Endothelial cell (in vitro differentiated cells): ENCODE measurements around the gene TMTC3. TPM values are rescaled to one million over a fixed set of nuclear protein-coding genes. Genes with fewer than 3 reads are reported as not detected.

Experiments
- DNase-seq: peaks from one replicate; pipeline ENCODE4 v3.0.0; 2021; ENCODE audit warnings: low spot score
- H3K27ac Mint-ChIP-seq: one replicate; pipeline ENCODE4 v1.8.0; 2021; ENCODE audit warnings: mixed read lengths, inconsistent platforms; ENCODE audit not compliant: unreplicated experiment
- H3K27me3 Mint-ChIP-seq: one replicate; pipeline ENCODE4 v1.8.0; 2021; ENCODE audit warnings: mild to moderate bottlenecking, moderate library complexity, mixed read lengths, inconsistent platforms; ENCODE audit not compliant: unreplicated experiment
- H3K36me3 Mint-ChIP-seq: one replicate; pipeline ENCODE4 v1.8.0; 2021; ENCODE audit warnings: mild to moderate bottlenecking, low read depth, mixed read lengths, inconsistent platforms; ENCODE audit not compliant: unreplicated experiment
- H3K4me1 Mint-ChIP-seq: one replicate; pipeline ENCODE4 v1.8.0; 2021; ENCODE audit warnings: mild to moderate bottlenecking, mixed read lengths, inconsistent platforms; ENCODE audit not compliant: unreplicated experiment
- H3K4me3 Mint-ChIP-seq: one replicate; pipeline ENCODE4 v1.8.0; 2021; ENCODE audit warnings: mild to moderate bottlenecking, mixed read lengths, inconsistent platforms; ENCODE audit not compliant: unreplicated experiment
- H3K9me3 Mint-ChIP-seq: one replicate; pipeline ENCODE4 v1.8.0; 2021; ENCODE audit warnings: mixed read lengths, inconsistent platforms; ENCODE audit not compliant: unreplicated experiment
- CTCF ChIP-seq: fragments of 200-600 bp; sonication (generic); IDR thresholded peaks from one replicate; pipeline ENCODE4 v1.5.0; 2021; ENCODE audit warnings: antibody characterized with exemption; ENCODE audit not compliant: unreplicated experiment
- total RNA-seq: library from RNA; stranded (reverse); fragmentation: NEBNext Ultra II Directional; extraction: Animal tissue kit (Norgen Biotek cat#: 25700); gene quantifications from one replicate; pipeline ENCODE4 v1.2.1, GENCODE V29; 2021; ENCODE audit not compliant: unreplicated experiment

TMTC3 gene
- total RNA-seq, 1 donor from 2014 or later = 21.4 TPM

- no peak for TF ChIP-seq CTCF
- Mint-ChIP-seq H3K27me3 (no peaks in the 10 kb centered on the region), H3K9me3 (no peaks in the 10 kb centered on the region), H3K36me3 (no peaks in the 10 kb centered on the region), H3K4me3 (no peak overlapping the region), H3K4me1 (no peaks in the 10 kb centered on the region), H3K27ac (no peak overlapping the region)
- no peak for DNase-seq
These were observed 85.2 kb downstream of the TMTC3 start for GRCh38 chr12:88227263-88227662.

DNA sequence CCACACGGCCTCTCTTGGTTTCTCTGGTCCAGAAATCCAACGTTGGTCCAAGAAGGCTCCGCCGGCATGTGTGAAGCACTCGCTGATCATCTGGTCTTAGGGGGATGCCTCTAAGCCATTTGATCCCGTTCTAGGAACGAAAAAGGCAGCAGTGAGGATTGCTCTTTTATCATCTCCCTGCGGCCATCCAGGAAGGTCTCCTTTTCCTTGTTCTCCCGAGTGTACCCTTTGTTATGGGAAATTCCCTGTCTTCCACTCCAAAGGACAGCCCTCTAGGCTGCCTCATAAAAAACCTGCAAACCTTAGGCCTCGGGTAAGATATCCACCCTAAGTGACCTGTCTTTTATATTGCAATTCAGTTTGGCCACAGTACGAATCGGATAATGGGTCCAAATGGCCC, 85.8 kb downstream of the TMTC3 start:
- H3K4me1 Mint-ChIP-seq = no peaks in the 10 kb centered on the region
- H3K27ac Mint-ChIP-seq = no peak overlapping the region
- H3K4me3 Mint-ChIP-seq = no peak overlapping the region
- no peak for DNase-seq
- H3K9me3 Mint-ChIP-seq = no peaks in the 10 kb centered on the region
- no peaks in the 10 kb centered on the region for H3K36me3 Mint-ChIP-seq
- H3K27me3 Mint-ChIP-seq = no peaks in the 10 kb centered on the region
- TF ChIP-seq CTCF = no peak

GRCh38 chr12:88228720-88229119, 86.6 kb downstream of the TMTC3 start:
- Mint-ChIP-seq H3K27me3 (no peaks in the 10 kb centered on the region), H3K4me1 (no peaks in the 10 kb centered on the region), H3K36me3 (no peaks in the 10 kb centered on the region), H3K27ac (no peak overlapping the region), H3K9me3 (no peaks in the 10 kb centered on the region), H3K4me3 (no peak overlapping the region)
- DNase-seq = no peak
- no peak for TF ChIP-seq CTCF

- no peaks in the 10 kb centered on the region for H3K27me3 Mint-ChIP-seq
- TF ChIP-seq CTCF = no peak
- no peak overlapping the region for H3K4me3 Mint-ChIP-seq
- no peak overlapping the region for H3K27ac Mint-ChIP-seq
- no peaks in the 10 kb centered on the region for H3K9me3 Mint-ChIP-seq
- DNase-seq = no peak
- H3K36me3 Mint-ChIP-seq = no peaks in the 10 kb centered on the region
- no peaks in the 10 kb centered on the region for H3K4me1 Mint-ChIP-seq
These were observed 88.2 kb downstream of the TMTC3 start for GRCh38 chr12:88230271-88230670.

- Mint-ChIP-seq H3K36me3 (no peaks in the 10 kb centered on the region), H3K4me3 (no peak overlapping the region), H3K27me3 (no peaks in the 10 kb centered on the region), H3K27ac (no peak overlapping the region), H3K9me3 (no peaks in the 10 kb centered on the region), H3K4me1 (peaks cover 2% of the 10 kb centered on the region)
- no peak for DNase-seq
- TF ChIP-seq CTCF = no peak
These were observed 93.2 kb downstream of the TMTC3 start for GRCh38 chr12:88235183-88235833.
